HTR-8/SVneo (cell line): ENCODE measurements around the gene RASL10B.

Experiments used
- DNase-seq: peaks from one replicate; pipeline ENCODE4 v3.0.0; 2011; ENCODE audit warnings: low spot score, mixed read lengths; ENCODE audit not compliant: insufficient read length
- FAIRE-seq: peaks from 2 replicates; lab custom pipeline; 2011; peaks lifted over from hg19 to GRCh38; lab: Jason Lieb, UNC

Gene RASL10B

DNA sequence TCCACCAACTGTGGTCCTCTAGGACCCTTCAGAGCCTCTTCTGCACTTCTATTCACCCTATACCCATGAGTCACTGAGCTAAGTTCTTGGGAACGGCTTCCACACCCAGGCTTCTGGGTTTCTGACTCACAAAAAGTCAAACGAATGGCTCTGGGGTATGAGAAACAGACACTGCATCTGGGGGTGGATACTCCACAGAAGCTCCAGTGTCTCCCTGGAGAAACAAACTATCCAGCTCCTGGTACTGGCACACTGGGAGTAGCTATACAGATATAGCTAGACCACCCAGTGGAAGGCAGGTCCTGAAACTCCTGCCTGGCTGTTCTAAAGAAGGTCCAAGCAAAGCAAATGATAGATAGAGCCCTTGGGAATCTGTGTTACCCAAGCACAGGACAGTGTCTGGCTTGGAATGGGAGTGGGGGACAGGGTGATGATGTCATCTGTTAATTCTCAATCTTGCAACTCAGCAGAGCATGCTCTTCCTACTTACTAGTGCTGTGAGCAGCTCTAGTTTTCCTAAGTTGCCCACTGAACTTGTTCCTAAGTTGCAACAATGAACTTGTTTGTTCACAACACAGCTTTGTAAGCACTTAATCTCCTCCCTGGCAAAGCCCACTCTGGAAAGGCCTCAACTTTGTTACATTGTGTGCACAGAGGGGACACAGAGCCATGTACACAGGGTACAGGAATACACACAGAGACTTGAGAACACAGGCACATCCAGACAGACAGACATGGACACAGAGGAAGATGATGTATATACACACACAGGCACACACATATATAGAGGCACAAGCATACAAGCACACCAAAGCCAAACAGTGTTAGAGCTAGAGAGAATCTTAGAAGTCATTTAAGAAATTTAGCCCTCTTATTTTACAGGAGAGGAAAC is 57.3 kb downstream of the RASL10B start:
- no peak for DNase-seq
- no peak for FAIRE-seq

DNA sequence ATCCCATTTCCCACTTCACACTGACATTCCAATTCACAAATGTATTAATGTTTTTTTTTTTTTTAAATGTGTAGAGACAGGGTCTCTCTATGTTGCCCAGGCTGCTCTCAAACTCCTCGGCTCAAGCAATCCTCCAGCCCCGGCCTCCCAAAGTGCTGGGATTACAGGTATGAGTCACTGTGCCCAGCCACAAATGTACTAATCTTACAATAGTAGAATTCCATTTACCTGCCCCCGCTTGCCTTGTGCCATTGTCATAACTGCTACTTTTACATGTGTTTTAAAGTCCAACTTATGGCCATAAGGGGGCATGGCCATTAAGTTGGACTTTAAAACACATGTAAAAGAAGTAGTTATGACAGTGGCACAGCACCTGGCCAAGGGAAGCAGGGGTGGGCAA is 59.4 kb downstream of the RASL10B start:
- FAIRE-seq (no peak), DNase-seq (no peak)

DNA sequence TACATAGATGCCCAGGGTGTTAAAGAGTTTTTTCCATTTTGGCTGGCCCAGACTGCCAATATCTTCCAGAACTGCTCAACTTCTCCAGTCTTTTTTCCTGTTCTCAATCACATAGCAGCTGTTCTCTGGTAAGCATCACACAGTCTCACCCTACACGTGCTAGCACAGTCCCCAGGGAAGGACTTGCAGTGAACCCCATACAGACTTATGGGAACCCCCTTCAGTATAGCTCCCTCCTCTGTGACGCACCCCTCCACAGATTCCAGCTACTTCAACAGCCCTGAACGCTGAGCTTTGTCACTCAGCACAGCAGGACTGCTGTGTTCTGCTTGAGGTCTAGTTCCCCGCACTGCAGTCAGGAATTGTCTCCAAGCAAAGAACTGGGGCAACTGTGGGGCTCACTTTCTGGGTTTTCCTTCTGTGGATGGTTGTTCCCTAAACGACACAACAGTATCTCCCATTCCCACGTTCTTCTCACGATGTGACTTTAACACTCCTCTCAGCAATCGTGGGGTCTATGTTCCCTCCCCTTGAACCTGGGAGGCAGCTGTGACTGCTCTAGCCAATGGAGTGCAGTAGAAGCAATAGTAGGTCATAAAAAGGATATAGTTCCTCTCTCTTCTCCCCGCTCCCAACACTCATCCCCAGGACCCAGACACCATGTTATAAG is 60.4 kb downstream of the RASL10B start:
- no peak for FAIRE-seq
- no peak for DNase-seq
